Subcutaneous abdominal adipose tissue (tissue), 5 donors: ENCODE data around the gene ADARB2.
"Not testable (repeated sequence)": the region's sequence is repeated elsewhere in the genome, so short reads cannot be mapped to it uniquely, and the experiment has no call there.

Source experiments
- H3K27ac ChIP-seq: one replicate; pipeline ENCODE4 v1.7.0; 2013; ENCODE audit warnings: low read depth, mild to moderate bottlenecking, inconsistent platforms, low read length, moderate library complexity
- H3K27me3 ChIP-seq, 5 donors: one replicate each; pipeline ENCODE4 v1.7.0; 2013; ENCODE audit warnings: low read length in 5 of 5, inconsistent platforms in 1 of 5; ENCODE audit not compliant: control insufficient read depth in 5 of 5, insufficient read depth in 4 of 5
- H3K36me3 ChIP-seq, 5 donors: one replicate each; pipeline ENCODE4 v1.7.0; 2013; ENCODE audit warnings: low read length in 5 of 5; ENCODE audit not compliant: control insufficient read depth in 5 of 5, insufficient read depth in 5 of 5
- H3K4me1 ChIP-seq, 5 donors: one replicate each; pipeline ENCODE4 v1.7.0; 2013; ENCODE audit warnings: low read length in 5 of 5, mild to moderate bottlenecking in 3 of 5, moderate library complexity in 1 of 5; ENCODE audit not compliant: control insufficient read depth in 5 of 5, insufficient read depth in 5 of 5
- H3K4me3 ChIP-seq, 5 donors: one replicate each; pipeline ENCODE4 v1.7.0; 2013; ENCODE audit warnings: low read length in 5 of 5, low read depth in 1 of 5
- H3K9ac ChIP-seq, 5 donors: one replicate each; pipeline ENCODE4 v1.7.0; 2013; ENCODE audit warnings: low read length in 5 of 5, mild to moderate bottlenecking in 4 of 5, moderate library complexity in 3 of 5
- H3K9me3 ChIP-seq, 5 donors: one replicate each; pipeline ENCODE4 v1.7.0; 2013; ENCODE audit warnings: low read length in 5 of 5; ENCODE audit not compliant: control insufficient read depth in 5 of 5
- donor health status: healthy.
- donor health status: healthy.
- donor health status: healthy.
- donor health status: healthy.
- donor health status: healthy.

ADARB2 gene

DNA sequence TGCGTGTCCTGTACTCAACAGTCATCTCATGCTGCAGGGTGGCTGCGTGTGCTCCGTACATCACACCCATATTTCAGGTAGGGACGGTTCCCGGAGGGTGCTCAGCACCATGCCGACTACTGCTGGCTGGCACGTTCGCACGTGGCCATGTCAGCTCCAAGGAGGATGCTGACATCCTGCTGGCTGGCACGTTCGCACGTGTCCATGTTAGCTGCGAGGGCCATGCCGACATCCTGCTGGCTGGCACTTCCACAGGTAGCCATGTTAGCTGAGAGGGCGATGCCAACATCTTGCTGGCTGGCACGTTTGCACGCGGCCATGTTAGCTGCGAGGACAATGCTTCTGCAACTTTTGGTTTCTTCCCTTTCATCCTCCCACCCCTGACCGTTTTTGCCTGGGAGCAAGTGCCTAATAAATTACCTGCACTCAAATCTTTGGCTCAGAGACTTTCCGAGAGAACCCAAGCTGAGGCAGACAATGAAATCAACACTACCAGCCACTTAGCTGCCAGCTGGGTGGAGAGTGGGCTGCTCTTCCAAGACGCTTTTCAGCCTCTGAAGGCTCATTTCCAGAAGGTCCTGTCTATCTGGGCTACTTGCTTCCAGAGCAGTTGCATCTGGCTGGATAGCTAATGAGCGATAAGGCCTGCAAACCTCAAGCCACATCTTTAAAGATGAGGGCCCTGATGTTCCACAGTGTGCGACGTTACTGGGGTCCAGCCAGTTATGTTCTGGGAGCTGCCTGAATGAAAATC lies 576.6 kb downstream of the ADARB2 start:
- Histone ChIP-seq H3K9me3 (peaks cover 0 to 3% (median 3%) of the 10 kb centered on the region in 5 donors), H3K36me3 (peaks cover 0 to 2% (median 0%) of the 10 kb centered on the region in 5 donors), H3K27ac (no peak overlapping the region), H3K4me3 (no peak overlapping the region), H3K9ac (no peak overlapping the region), H3K4me1 (no peaks in the 10 kb centered on the region), H3K27me3 (peaks cover 0 to 14% (median 10%) of the 10 kb centered on the region in 5 donors)

DNA sequence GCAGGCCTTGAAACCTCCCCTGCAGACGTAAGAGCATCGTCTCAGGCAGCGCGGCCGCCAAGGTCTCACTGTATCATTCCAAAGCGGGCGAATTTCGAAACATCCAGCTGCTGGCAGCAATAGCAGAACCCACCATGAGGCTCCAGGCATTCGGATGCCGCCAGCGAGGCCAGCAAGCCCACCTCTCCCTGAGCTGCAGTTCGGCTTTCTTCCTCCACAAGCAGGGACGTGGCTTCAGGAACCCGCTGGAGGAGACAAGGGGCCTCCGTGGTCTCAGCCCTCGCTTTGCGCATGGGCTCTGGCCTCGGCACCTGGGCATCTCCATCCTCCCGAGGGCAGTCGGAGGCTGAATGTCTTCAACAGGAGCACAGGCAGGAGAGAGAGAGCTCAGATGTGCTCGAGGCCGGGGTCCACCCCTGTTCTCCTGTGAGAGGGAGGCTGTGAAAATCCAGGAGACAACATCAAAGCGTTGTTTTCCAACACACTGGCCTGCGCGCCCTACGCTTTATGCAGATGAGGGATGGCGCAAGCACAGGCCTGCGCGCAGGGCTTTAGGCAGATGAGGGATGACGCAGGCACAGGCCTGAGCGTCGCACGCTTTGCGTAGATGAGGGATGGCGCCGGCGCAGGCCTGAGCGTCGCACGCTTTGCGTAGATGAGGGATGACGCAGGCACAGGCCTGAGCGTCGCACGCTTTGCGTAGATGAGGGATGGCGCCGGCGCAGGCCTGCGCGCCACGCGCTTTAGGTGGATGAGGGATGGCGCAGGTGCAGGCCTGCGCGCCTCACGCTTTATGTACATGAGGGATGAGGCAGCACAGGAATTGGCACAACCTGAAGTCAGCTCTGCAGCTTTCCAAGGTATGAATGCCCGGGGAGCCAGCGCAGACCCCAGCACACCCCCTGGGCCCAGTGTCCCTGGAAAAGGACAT lies 577.9 kb downstream of the ADARB2 start:
- no peak overlapping the region for H3K9ac ChIP-seq
- peaks cover 0 to 3% (median 3%) of the 10 kb centered on the region in 5 donors for H3K9me3 ChIP-seq
- H3K36me3 ChIP-seq = no peaks in the 10 kb centered on the region
- H3K27me3 ChIP-seq = peaks cover 0 to 14% (median 10%) of the 10 kb centered on the region in 5 donors
- no peak overlapping the region for H3K27ac ChIP-seq
- H3K4me1 ChIP-seq = no peaks in the 10 kb centered on the region
- H3K4me3 ChIP-seq = no peak overlapping the region

- not testable (repeated sequence) for H3K9me3 ChIP-seq, H3K4me1 ChIP-seq, H3K36me3 ChIP-seq, H3K9ac ChIP-seq, H3K27ac ChIP-seq, H3K4me3 ChIP-seq
- H3K27me3 ChIP-seq = peaks cover 0 to 15% (median 9%) of the 10 kb centered on the region in 5 donors
Observed at GRCh38 chr10:1158536-1158935, 578.8 kb downstream of the ADARB2 start.

- no peaks in the 10 kb centered on the region for H3K36me3 ChIP-seq
- peaks cover 0 to 3% (median 3%) of the 10 kb centered on the region in 5 donors for H3K9me3 ChIP-seq
- H3K9ac ChIP-seq = no peak overlapping the region
- H3K27me3 ChIP-seq = peaks cover 0 to 15% (median 6%) of the 10 kb centered on the region in 5 donors
- no peak overlapping the region for H3K4me3 ChIP-seq
- H3K4me1 ChIP-seq = no peaks in the 10 kb centered on the region
- H3K27ac ChIP-seq = no peak overlapping the region
Observed at GRCh38 chr10:1158066-1158465, 579.3 kb downstream of the ADARB2 start.

DNA sequence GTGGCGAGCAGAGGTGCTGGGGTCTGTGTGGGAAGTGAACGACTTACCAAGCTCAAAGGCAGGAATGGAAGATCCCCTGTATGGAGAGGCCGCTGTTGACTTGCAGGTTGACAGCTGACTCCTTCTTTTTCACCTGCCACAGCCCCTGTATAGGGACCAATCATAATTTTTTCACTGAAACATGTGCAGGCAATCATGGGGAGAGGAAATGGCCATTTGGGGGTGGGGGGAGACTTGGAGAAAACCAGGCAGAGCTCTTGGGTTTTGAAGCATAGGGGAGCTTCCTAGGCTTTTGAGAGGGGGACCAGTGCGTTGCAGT lies 579.8 kb downstream of the ADARB2 start:
- Histone ChIP-seq H3K27ac (no peak overlapping the region), H3K27me3 (peaks cover 0 to 15% (median 6%) of the 10 kb centered on the region in 5 donors), H3K9ac (no peak overlapping the region), H3K4me1 (no peaks in the 10 kb centered on the region), H3K36me3 (no peaks in the 10 kb centered on the region), H3K4me3 (no peak overlapping the region), H3K9me3 (peaks cover 0 to 3% (median 3%) of the 10 kb centered on the region in 5 donors)

DNA sequence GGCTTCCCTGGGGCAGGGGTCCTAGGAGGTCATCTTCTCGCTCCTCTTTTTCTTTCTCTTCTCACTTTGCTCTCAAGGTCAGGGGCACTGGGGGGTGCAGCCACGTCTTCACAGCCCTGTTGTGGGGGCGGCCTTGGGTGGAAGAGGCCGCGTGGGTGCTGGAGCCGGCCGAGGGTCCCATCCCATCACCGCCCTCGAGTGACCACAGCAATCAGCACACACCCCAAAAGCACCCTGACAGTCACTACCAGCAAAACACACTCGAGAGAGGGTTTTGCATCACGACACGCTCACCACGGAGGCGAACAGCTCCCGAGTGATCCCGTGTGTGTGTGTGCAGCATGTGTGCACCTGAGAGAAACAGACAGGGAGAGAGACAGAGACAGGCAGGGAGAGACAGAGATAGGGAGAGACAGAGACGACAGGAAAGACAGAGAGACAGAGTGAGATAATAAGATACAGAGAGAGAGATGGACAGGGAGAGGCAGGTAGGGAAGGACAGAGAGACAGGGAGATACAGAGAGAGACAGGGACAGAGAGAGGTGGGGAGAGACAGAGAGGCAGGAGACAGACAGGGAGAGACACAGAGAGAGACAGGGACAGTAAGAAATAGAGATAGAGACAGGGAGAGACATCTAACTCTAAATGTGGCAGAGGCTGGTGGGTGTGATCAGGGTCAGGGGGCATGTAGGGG lies 580.3 kb downstream of the ADARB2 start:
- peaks cover 0 to 3% (median 3%) of the 10 kb centered on the region in 5 donors for H3K9me3 ChIP-seq
- H3K9ac ChIP-seq = no peak overlapping the region
- H3K4me1 ChIP-seq = no peaks in the 10 kb centered on the region

GRCh38 chr10:1156616-1156886 lies 580.8 kb downstream of the ADARB2 start:
- Histone ChIP-seq H3K36me3 (no peaks in the 10 kb centered on the region), H3K4me1 (no peaks in the 10 kb centered on the region), H3K4me3 (no peak overlapping the region), H3K9ac (no peak overlapping the region), H3K27ac (no peak overlapping the region), H3K9me3 (peaks cover 0 to 3% (median 3%) of the 10 kb centered on the region in 5 donors), H3K27me3 (peaks cover 0 to 15% (median 6%) of the 10 kb centered on the region in 5 donors)

More for the DNA sequence above, 580.3 kb downstream of the ADARB2 start:
- Histone ChIP-seq H3K4me3 (no peak overlapping the region), H3K27ac (no peak overlapping the region), H3K27me3 (peaks cover 0 to 15% (median 6%) of the 10 kb centered on the region in 5 donors), H3K36me3 (no peaks in the 10 kb centered on the region)

- no peak overlapping the region for H3K4me3 ChIP-seq
- no peak overlapping the region for H3K27ac ChIP-seq
Observed at GRCh38 chr10:1155791-1156615, 581.3 kb downstream of the ADARB2 start.

DNA sequence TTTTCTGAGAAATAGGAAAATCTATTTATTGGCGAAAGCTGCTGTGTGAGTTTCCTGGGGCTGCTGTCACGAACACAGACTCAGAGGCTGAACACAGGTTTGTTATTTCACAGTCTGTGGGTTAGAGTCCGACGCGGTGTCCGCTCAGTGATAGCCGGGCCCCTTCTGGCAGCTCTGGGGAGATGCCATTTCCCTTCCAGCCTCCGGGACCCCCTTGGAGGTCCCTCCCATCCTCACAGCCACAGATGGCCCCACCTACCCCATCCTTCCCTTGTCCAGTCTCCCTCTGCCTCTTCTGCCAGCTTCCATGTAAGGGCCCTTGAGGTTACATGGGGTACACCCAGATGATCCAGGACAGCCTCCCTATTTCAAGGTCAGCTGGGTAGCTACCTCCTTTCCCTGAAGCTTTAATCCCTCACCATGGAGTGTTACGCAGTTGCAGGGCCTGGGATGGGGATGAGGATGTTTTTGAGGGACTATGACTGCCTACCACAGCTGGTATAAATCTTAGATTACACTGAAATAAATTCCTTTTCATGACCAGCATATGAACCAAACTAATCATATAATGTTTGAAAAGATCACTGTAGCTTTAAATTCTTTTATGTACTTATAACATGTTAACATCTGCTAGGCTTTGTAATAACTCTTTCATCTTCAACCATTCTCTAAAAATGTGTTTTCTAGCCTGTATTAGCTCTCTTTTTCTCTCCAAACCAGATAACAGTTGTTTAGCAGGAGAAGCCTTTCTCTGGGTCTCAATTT lies 582.6 kb downstream of the ADARB2 start:
- H3K9ac ChIP-seq = no peak overlapping the region
- H3K27ac ChIP-seq = no peak overlapping the region
- no peaks in the 10 kb centered on the region for H3K9me3 ChIP-seq
- no peaks in the 10 kb centered on the region for H3K4me1 ChIP-seq
- no peak overlapping the region for H3K4me3 ChIP-seq
- H3K36me3 ChIP-seq = no peaks in the 10 kb centered on the region
- peaks cover 0 to 22% (median 6%) of the 10 kb centered on the region in 5 donors for H3K27me3 ChIP-seq

More at GRCh38 chr10:1155791-1156615, 581.3 kb downstream of the ADARB2 start:
- Histone ChIP-seq H3K36me3 (no peaks in the 10 kb centered on the region), H3K9me3 (peaks cover 0 to 3% (median 3%) of the 10 kb centered on the region in 5 donors), H3K9ac (no peak overlapping the region), H3K4me1 (no peaks in the 10 kb centered on the region), H3K27me3 (peaks cover 0 to 15% (median 6%) of the 10 kb centered on the region in 5 donors)
